ENCODE results near the gene TUBGCP6.

DNA sequence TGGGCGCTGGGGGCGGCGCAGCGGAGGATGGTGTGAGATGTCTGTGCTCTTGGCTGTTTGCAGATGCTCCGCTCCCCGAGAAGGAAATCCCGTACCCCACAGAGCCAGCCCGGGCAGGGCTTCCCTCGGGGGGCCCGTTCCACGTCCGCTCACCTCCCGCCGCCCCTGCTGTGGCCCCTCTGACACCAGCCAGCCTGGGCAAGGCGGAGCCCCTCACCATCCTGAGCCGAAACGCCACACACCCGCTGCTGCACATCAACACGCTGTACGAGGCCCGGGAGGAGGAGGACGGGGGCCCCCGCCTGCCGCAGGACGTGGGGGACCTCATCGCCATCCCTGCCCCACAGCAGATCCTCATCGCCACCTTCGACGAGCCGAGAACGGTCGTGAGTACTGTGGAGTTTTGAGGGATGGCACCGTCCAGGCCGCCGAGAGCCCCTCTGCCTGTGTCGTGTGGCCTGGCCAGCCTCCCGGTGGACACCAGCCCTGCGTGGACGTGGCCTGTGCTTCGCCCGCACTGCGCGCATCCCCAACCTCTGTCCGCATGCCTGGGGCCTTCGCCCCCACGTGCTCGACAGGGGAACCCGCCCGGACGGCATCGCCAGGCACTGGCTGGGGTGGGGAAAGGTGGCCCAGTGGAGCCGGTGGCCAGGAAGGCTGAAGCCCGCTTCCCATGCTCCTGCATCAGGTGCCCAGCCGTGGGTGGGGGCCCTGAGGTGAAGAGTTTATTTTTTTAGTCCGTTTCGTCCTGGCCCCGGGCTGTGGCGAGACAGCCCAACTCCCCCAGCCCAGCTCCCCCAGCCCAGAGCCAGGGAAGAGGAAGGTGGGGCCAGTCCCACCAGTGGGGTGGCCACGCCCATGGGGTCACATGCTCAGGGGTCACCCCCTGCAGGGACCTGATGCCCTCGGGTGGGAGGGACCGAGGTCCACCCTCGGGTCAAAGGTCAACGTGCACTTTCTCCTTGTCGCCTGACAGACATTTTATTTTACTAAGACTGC is 65.7 kb downstream of the TUBGCP6 start:
- TF ChIP-seq, protein P1, sequence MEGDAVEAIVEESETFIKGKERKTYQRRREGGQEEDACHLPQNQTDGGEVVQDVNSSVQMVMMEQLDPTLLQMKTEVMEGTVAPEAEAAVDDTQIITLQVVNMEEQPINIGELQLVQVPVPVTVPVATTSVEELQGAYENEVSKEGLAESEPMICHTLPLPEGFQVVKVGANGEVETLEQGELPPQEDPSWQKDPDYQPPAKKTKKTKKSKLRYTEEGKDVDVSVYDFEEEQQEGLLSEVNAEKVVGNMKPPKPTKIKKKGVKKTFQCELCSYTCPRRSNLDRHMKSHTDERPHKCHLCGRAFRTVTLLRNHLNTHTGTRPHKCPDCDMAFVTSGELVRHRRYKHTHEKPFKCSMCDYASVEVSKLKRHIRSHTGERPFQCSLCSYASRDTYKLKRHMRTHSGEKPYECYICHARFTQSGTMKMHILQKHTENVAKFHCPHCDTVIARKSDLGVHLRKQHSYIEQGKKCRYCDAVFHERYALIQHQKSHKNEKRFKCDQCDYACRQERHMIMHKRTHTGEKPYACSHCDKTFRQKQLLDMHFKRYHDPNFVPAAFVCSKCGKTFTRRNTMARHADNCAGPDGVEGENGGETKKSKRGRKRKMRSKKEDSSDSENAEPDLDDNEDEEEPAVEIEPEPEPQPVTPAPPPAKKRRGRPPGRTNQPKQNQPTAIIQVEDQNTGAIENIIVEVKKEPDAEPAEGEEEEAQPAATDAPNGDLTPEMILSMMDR (IDR thresholded peaks at IDR 0.05), result no peak
- no peak for TF ChIP-seq POLR2A (IDR thresholded peaks at IDR 0.05)

All from heart left ventricle (tissue), 13 donors.